Activated CD4-positive, CD25-positive, alpha-beta regulatory T cell treated with anti-CD3 and anti-CD28 coated beads, Interleukin-2, amount 50 U/mL, for 16 hours (primary cell): ENCODE results near the gene NAA25.
"Not testable (repeated sequence)": the region's sequence is repeated elsewhere in the genome, so short reads cannot be mapped to it uniquely, and the experiment has no call there.

ENCODE experiments used
- DNase-seq: peaks from one replicate; pipeline ENCODE4 v3.0.0-alpha.2; 2020; ENCODE audit warnings: low read depth, low spot score

Gene NAA25

DNA sequence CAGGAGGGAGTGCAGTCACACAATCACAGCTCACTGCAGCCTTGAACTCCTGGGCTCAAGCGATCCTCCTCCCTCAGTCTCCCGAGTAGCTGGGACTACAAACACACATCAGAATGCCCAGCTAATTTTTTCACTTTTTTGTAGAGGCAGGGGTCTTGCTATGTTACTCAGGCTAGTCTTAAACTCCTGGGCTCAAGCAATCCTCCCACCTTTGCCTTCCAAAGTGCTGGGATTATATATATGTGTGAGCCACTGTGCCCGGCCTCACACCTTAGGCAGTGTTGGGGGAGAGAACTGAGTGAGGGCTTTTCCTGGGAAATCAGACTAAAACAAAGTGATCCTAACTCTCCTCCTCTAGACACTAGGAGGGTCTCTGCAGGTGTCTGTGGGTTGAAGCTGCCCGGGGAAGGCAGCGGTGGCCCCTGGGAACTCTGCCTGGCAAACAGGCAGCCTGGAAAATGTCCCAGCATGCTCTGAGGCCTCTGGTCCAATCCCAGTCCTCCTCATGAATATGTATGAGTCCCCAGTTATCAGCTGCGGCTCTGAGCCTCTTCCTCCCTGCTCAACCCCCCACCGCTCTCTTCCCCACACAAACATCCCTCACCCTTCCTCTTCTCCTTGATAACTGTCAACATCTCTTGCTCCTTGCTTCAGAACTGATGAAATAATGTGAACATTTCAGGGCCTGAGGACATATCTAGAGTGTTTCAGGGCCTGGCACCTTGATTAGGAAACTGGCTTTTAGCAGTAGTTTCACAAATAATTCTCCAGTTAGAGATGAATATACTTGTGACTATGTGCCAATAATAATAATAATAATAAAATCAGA is 7.9 kb upstream of the NAA25 start:
- DNase-seq = no peak

GRCh38 chr12:112115259-112116045 is 6.9 kb upstream of the NAA25 start:
- no peak for DNase-seq

DNA sequence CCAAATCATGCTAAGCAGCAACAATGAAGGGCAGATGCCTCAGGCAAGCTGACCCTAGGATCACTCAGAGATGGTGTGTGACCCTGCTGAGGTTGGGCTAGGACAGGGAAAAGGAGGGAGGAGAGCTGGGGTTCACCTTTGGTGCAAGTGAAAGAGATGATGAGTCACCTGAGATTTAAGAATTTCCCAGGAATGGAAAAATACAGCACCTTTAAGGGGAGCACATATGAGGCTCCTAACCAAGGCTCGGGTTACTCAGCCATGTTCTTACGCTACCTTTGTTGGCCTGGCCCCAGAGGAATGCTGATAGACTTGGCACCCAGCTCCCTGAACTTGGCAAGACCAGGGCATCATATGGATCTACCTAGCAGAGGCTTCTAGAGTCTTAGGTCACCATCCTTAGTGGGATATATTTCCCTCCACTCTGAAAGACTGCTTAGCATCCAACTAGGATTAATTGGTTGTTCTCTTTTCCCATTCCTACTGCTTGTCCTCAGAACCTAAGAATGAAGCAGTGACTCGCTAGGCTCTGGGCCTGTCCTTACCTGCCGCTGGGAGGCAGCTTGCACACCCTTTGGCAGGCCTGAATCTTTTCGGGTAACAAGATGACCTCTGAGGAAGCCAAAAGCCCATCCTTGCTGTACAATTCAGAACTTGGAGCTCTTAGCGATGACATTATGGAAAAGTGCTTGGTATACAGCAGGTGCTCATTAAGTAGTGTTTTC is 4.0 kb upstream of the NAA25 start:
- no peak for DNase-seq

DNA sequence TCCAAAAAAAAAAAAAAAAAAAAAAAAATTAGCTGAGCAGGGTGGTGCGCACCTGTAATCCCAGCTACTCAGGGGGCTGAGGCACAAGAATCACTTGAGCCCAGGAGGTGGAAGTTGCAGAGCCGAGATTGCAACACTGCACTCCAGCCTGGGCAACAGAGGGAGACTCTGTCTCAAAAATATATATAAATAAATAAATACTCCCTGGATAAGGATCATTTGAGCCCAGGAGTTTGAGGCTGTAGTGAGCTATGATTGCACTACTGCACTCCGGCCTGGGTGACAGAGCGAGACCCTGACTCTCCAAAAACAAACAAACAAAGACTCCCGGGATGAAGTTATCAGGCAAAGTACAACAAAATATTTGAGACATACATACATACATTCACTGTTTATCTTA is 3.3 kb upstream of the NAA25 start:
- no peak for DNase-seq

DNA sequence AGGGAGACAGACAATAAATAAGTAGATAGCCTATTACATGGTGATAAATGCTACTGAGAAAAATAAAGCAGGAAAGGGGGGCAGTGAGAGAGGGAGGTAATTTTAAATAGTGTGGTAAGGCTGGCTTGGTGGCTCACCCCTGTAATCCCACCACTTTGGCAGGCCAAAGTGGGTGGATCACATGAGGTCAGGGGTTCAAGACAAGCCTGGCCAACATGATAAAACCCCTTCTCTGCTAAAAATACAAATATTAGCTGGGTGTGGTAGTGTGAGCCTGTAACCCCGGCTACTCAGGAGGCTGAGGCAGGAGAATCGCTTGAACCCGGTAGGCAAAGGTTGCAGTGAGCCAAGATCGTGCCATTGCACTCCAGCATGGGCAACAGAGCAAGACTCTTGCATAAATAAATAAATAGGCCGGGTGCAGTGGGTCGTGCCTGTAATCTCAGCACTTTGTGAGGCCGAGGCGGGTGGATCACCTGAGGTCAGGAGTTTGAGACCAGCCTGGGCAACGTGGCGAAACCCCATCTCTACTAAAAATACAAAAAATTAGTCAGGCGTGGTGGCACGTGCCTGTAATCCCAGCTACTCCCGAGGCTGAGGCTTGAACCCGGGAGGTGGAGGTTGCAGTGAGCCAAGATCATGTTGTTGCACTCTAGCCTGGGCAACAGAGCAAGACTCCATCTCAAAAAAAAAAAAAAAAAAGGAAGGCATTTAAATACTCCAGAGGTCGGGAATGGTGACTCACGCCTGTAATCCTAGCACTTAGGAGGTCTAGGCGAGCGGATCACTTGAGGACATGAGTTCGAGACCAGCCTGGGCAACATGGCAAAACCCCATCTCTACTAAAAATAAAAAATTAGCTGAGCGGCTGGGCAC is 2.4 kb upstream of the NAA25 start:
- not testable (repeated sequence) for DNase-seq

DNA sequence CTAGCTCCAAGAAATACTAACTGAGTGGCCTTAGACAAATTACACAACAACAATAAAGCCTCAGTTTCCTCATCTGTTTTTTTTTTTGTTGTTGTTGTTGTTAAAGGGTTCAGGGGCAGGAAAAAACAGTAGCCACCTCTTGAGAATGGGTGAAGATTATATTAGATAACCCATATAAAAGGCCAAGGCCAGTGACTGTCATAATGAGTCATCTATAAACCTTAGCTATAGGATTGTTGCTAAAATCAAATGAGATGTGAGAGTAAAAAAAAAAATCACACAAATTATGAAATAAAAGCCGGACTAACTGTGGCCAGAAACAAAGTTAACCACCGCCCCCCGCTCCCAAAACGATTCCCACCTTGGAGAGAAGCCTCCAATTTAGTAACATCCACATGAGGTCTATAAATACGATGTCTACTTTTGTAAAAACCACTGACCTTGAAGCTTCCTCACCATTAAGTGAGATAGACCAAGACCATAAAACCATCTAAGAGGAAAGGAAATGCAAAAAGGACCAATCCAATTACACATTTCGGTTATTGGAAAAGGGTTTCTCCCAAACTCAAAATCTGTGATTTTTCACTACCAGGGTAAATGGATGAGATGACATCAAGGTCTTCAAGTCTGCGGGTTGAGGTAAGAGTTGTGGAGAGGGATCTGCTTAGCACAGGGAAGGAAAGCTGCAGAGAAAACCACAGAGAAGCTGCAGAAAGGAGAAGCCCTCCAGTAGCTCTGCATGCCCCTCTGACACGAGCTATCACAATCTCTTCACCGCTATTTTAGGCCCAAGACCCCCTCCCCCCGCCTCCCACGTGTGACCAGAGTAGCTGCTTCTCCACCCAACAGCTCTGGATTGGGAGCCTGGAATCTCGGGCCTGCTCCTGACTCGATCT is 1.0 kb downstream of the NAA25 start:
- DNase-seq = no peak

GRCh38 chr12:112105891-112106290 is 2.7 kb downstream of the NAA25 start:
- DNase-seq = no peak

- DNase-seq = no peak
These were observed 4.7 kb downstream of the NAA25 start for GRCh38 chr12:112103758-112104503.

GRCh38 chr12:112102746-112103145 is 5.8 kb downstream of the NAA25 start:
- not testable (repeated sequence) for DNase-seq

DNA sequence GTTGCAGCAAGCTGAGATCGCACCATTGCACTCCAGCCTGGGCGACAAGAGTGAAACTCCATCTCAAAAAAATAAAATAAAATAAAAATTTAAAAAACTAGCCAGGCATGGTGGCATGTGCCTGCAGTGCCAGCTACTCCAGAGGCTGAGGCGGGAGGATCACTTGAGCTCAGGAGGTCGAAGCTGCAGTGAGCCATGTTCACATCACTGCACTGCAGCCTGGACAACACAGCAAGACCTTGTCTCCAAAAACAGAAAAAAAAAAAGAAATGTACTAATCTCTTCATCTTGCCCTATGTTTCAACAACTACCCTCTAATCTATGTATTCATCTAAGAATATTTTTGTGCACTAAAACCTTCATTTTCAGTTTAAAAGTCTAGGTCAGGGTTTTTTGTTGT is 6.5 kb downstream of the NAA25 start:
- DNase-seq = no peak

DNA sequence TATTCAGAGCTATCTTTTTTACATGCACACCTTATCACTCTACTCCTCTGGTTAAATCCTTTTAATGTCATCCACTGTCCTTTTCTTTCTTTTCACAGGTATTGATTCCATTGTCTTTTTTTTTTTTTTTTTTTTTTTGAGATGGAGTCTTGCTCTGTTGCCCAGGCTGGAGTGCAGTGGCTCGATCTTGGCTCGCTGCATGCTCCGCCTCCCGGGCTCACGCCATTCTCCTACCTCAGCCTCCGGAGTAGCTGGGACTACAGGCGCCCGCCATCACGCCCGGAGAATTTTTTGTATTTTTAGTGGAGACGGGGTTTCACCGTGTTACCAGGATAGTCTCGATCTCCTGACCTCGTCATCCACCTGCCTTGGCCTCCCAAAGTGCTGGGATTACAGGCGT is 8.1 kb downstream of the NAA25 start:
- not testable (repeated sequence) for DNase-seq

GRCh38 chr12:112097641-112098040 is 10.9 kb downstream of the NAA25 start:
- no peak for DNase-seq

DNA sequence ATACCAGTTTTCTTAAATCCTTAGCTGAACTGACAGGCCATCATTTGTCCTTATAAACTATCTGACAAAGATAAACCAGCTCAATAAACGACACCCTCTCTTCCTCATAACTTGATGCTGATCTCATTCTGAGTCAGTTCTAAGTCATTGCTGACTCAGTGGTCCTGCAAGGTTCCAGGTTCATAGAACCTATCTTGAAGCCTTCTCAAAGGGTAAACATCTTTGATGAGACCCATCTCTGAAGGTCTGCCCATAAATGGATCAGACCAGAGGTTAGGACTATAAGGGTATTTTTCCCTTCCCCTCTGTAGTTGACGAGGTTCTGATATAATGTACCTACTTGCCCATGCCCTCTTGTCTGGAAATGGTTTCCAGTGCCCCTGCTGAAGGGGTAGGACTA is 11.9 kb downstream of the NAA25 start:
- DNase-seq = no peak

DNA sequence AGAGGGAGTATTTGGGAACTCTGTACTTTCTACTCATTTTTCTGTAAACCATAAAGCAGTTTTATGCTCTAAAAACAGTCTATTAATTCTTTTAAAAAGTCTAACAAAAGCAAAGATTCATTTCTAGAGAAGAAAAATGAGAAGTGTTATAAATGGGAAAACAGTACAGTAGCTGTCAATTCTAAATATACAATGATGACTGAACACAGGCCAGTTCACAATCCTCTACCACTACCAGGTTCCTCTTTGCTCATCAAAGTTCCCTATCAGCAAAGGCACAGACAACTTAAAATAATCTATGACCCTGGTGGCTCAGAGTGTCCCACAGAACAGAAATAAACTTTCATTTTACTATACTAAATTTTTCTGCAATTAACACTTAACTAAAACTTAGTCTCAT is 12.5 kb downstream of the NAA25 start:
- DNase-seq = no peak

DNA sequence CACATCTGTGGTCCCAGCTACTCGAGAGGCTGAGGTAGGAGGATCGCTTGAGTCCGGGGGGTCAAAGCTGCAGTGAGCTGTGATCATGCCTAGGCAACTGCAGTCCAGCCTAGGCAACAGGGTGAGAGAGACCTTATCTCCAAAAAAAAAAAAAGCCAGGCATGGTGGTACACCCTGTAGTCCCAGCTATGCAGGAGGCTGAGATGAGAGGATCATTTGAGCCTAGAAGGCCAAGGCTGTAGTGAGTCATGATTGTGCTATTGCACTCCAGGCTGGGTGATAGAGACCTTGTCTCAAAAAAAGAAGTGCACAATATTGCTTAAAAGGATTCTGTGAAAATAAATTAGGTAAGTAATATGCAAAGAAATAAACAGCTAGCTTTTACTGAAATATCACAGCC is 17.0 kb downstream of the NAA25 start:
- DNase-seq = no peak

DNA sequence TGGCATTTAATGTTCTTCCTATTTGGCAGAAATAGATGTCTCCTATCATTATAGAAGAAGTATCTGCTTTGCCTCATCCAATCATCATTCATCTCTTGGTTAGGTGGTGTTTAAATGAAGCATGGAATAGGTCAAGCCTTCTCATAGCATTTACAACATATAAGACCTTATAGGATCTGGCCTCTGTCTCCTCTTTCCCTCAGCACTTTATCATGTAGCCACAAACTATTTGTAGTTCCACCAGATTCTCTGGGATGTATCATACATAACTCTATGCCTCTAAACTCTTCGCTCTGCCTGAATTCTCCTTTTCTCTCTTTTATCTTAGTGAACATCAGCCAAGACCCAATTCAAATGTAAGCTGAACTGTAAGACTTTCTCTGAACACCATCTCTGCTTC is 20.7 kb downstream of the NAA25 start:
- DNase-seq = no peak

DNA sequence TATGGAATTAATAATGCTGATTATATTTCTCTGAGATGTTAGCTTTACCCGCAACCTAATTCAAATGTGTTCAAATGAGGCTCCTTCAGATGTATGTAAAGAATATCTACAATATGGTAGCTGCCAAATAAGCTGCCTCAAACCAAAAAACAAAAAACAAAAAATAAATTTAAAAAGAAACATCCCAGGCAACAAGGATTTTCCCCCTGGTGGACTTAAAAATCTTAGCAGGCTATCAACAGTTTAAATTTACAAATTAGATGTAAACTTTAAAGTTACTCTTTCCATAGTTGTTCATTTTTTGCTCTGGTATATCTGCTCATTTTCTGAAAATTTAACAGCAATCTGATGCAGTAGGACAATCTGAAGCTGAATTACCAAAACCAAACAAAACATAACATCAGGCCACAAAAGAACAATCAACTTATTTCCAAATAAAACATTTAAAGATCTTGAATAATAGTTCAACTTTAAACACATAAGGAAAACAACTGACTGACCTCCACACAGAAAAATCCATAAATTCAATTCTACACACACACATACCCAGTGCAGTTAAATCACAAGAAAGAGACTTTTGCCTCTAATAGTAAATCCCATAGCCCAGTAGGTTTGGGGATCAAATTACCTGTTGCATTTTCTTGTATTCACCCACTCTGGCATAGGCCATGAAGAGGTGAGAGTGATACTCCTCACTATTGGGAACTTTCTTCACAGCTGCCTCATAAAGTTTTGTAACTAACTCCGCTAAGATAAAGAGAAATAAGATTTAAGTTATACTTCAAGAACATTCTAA is 21.3 kb downstream of the NAA25 start:
- no peak for DNase-seq

DNA sequence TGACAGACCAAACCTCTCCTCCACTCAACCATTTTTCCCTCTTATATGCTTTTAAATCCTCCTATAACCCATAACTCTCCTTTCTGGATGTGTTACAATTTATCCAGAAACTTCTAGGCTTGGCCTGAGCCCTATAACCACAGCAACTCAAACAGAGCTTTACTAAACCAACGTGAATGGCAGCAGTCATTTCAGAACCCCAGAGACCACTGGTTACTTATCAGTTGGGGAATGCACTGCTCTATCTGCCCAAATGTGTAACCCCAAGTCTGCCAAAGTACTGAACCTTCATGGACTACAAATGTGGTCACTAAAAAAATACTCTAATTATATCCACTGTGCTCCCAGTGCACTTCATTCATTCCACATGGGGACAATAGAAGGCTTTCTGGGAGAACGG is 42.0 kb downstream of the NAA25 start:
- DNase-seq = no peak

DNA sequence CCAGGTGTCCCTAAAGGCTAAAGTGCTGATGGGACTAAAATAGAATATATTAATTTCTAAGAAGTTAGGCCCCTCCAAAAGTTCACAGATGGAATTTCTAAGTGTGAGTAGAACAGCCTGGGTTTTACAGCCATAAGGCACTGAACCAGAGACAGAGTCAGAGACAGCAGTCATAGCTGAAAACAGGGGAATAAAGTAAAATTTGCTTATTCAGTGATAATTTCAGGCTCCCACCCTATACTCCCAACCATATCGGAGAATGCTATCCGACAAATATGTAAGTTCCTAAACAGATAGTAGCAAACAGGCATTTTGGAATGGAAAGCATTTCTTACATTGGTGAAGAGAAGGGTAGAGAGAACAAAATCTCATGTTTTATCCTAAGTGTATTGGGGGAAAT is 45.3 kb downstream of the NAA25 start:
- no peak for DNase-seq
